Gastroesophageal sphincter (tissue), 4 donors: ENCODE measurements around the gene SSB. TPM values are rescaled to one million over a fixed set of nuclear protein-coding genes. Genes with fewer than 3 reads are reported as not detected.
A peak's percentile ranks its signal among the peaks of the same experiment; 100 is the strongest.

ENCODE experiments used
- ATAC-seq: fragments of 150-250 bp; one replicate; pipeline ENCODE4 v1.9.1; 2016; ENCODE audit warnings: mild to moderate bottlenecking, moderate library complexity
- H3K27ac ChIP-seq, 4 donors: fragments of 200-600 bp; sonication (generic) in 3 of 4; 1 replicate in 3 of 4; 2 replicates in 1 of 4; pipeline ENCODE4 v1.5.1; 2016 to 2019
- H3K27me3 ChIP-seq: fragments of 200-600 bp; sonication (generic); one replicate; pipeline ENCODE4 v1.5.1; 2019
- H3K36me3 ChIP-seq, 2 donors: fragments of 200-600 bp; sonication (generic); one replicate each; pipeline ENCODE4 v1.5.1; 2019; ENCODE audit warnings: control low read depth in 1 of 2
- H3K4me1 ChIP-seq, 3 donors: fragments of 200-600 bp; sonication (generic); 1 replicate in 2 of 3; 2 replicates in 1 of 3; pipeline ENCODE4 v1.5.1; 2016 to 2019; ENCODE audit warnings: control low read depth in 2 of 3
- H3K4me3 ChIP-seq, 2 donors: fragments of 200-600 bp; sonication (generic); one replicate each; pipeline ENCODE4 v1.5.1; 2019; ENCODE audit warnings: mild to moderate bottlenecking in 1 of 2, moderate library complexity in 1 of 2
- H3K9me3 ChIP-seq, 3 donors: fragments of 200-600 bp; sonication (generic); one replicate each; pipeline ENCODE4 v1.5.1; 2017 to 2019; ENCODE audit warnings: control low read depth in 2 of 3
- EP300 ChIP-seq: sonication (generic); formaldehyde crosslinking; IDR thresholded peaks from one replicate; pipeline ENCODE4 v1.6.1; 2017; ENCODE audit warnings: antibody characterized with exemption, mild to moderate bottlenecking
- POLR2A ChIP-seq, 2 donors: fragments of 450-650 bp; IDR thresholded peaks; one replicate each; pipeline ENCODE4 v1.6.1; 2017; ENCODE audit warnings: antibody characterized with exemption in 2 of 2, mild to moderate bottlenecking in 2 of 2, moderate library complexity in 1 of 2
- POLR2AphosphoS5 ChIP-seq: sonication (generic); formaldehyde crosslinking; IDR thresholded peaks from one replicate; pipeline ENCODE4 v1.6.1; 2017; ENCODE audit warnings: antibody characterized with exemption
- WGBS, 2 donors: methylation state at CpG; one replicate each; pipeline ENCODE4 v1.1.5; 2018; ENCODE audit warnings: low coverage in 1 of 2; 5-methylcytosine and 5-hydroxymethylcytosine counted together
- total RNA-seq, 4 donors: library from RNA; depleted of rRNA; stranded (reverse); fragments of >200 nt; gene quantifications; one replicate each; pipeline ENCODE4 v1.1.0, GENCODE V29; 2016
- TF ChIP-seq, protein P1 (sequence below), 4 experiments: fragments of 200-600 bp in 2 of 4; fragments of 450-650 bp in 2 of 4; sonication (generic) in 1 of 4; IDR thresholded peaks; one replicate each; pipeline ENCODE4 v1.5.1; 2017 to 2019; ENCODE audit warnings: antibody characterized with exemption in 4 of 4, mild to moderate bottlenecking in 2 of 4, moderate library complexity in 2 of 4

Gene SSB
- 100 to 1,000 TPM in 1 of 4 donors, 10 to 100 TPM in 3; 60.6 to 102 (median 78.3) TPM for total RNA-seq

DNA sequence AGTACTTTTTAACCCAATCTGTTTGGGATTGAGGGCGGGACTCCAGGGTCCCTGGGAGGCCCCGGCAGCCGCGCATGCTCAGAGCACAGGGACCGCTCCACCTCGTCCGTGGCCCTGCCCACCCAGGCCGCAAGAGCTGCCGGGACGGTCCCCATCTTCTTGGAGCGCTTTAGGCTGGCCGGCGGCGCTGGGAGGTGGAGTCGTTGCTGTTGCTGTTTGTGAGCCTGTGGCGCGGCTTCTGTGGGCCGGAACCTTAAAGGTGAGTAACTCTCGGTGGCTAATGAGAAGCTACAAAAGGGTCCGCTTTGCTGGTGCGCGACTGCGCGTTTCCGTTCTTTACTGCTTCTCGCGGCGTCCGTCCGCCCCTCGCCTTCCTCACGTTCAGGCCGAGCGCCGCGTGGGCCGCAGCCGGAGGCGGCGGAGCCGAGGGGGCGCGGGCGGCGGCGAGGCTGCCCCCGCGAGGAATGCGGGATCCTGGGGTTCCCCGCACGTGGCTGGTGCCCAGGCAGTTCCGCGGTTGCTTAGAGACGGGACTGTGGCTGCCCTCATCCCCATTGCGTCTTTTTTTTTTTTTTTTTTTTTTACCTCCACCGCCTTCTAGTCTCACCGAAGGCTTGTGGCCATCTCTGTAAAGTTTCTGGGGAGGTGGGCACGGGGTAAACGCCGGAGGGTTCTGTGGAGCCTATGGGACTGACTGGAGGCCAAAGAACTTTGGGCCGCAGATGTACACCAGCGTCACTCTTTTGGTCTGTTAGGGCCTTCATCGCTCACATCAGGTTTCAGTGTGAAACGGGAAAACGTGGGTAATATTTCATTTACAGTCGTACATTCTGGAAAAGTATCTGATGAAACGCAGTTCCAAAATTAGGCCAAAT lies at the start of gene SSB:
SSB (plus strand) TSS at position 154 of the 875 bp plus-strand sequence. CDS start 2,090 bp downstream, outside the sequence.
- WGBS, 2 donors = 0% methylated on average over 4 to 10 of the region's 67 CpGs

DNA sequence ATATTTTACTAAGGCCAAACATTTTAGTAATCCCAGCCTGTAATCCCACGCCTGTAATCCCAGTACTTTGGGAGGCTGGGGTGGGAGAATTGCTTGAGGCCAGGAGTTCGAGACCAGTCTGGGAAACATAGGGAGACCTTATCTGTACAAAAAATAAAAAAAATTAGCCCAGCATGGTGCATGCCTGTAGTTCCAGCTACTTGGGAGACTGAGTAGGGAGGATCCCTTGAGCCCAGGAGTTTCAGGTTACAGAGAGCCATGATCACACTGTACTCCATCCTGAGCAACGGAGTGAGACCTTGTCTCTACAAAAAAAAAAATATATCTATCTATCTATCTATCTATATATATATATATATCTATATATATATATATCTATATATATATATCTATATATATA lies 45.9 kb upstream of the SSB start:
- Histone ChIP-seq H3K27me3 (no peaks in the 10 kb centered on the region), H3K36me3 (peaks cover 0 to 17% of the 10 kb centered on the region in 2 donors), H3K9me3 (no peaks in the 10 kb centered on the region), H3K27ac (no peak overlapping the region), H3K4me3 (no peak overlapping the region), H3K4me1 (no peaks in the 10 kb centered on the region)
- no peak for TF ChIP-seq POLR2AphosphoS5
- no peak for TF ChIP-seq EP300
- no peak for TF ChIP-seq POLR2A (IDR thresholded peaks at IDR 0.05)
- TF ChIP-seq, protein P1, sequence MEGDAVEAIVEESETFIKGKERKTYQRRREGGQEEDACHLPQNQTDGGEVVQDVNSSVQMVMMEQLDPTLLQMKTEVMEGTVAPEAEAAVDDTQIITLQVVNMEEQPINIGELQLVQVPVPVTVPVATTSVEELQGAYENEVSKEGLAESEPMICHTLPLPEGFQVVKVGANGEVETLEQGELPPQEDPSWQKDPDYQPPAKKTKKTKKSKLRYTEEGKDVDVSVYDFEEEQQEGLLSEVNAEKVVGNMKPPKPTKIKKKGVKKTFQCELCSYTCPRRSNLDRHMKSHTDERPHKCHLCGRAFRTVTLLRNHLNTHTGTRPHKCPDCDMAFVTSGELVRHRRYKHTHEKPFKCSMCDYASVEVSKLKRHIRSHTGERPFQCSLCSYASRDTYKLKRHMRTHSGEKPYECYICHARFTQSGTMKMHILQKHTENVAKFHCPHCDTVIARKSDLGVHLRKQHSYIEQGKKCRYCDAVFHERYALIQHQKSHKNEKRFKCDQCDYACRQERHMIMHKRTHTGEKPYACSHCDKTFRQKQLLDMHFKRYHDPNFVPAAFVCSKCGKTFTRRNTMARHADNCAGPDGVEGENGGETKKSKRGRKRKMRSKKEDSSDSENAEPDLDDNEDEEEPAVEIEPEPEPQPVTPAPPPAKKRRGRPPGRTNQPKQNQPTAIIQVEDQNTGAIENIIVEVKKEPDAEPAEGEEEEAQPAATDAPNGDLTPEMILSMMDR (IDR thresholded peaks at IDR 0.05) = no peak
- WGBS, 2 donors = 55 to 90% methylated on average over 1 to 2 of the region's 3 CpGs
- ATAC-seq = no peak

More for the DNA sequence above, at the start of gene SSB:
- no peaks in the 10 kb centered on the region for H3K9me3 ChIP-seq
- H3K4me1 ChIP-seq = peaks cover 0 to 38% (median 0%) of the 10 kb centered on the region in 3 donors
- peaks cover 0 to 27% of the 10 kb centered on the region in 2 donors for H3K36me3 ChIP-seq
- H3K27ac ChIP-seq = peak within 1 kb of the TSS; percentile 72 to 90 (median 89)
- H3K4me3 ChIP-seq = peak within 1 kb of the TSS; percentile 89 to 99
- no peaks in the 10 kb centered on the region for H3K27me3 ChIP-seq
- TF ChIP-seq POLR2AphosphoS5 = peak; percentile 86
- no peak for TF ChIP-seq EP300
- TF ChIP-seq, protein P1 (IDR thresholded peaks at IDR 0.05) = peak in 1 of 4 experiments; percentile 14
- TF ChIP-seq POLR2A (IDR thresholded peaks at IDR 0.05) = peak; percentile 60 to 63
- peak; percentile 99 for ATAC-seq

DNA sequence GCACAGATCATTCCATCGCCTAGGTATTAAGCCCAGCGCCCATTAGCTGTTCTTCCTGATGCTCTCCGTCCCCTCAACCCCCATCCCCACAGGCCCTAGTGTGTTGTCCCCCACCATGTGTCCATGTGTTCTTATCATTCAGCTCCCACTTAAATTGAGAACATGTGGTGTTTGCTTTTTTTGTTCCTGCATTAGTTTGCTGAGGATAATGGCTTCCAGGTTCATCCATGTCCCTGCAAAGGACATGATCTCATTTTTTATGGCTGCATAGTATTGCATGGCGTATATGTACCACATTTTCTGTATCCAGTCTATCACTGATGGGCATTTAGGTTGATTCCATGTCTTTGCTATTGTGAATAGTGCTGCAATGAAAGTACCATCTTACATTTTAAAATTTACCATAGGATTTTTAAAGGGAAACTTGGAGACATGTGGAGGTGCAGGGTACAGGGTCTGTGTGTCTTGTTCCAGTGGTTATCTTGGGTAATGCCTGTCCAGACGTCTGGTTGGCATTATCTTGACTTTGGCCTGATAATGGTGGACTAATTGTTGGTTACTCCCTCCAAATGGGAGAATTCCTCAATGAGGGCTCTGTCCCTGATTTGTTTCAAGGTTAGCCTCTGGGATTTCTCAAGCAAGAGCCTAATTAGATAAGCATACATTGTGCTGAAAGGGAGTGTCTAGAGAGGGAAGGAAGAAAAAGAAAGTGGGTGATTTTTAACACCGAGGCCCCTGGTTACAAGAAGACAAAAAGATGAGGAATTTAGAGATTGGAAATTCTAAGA lies 43.4 kb upstream of the SSB start:
- TF ChIP-seq, protein P1 (IDR thresholded peaks at IDR 0.05) = no peak
- TF ChIP-seq POLR2AphosphoS5 = no peak
- no peak for TF ChIP-seq EP300
- TF ChIP-seq POLR2A (IDR thresholded peaks at IDR 0.05) = no peak
- Histone ChIP-seq H3K27ac (no peak overlapping the region), H3K4me3 (no peak overlapping the region), H3K4me1 (no peaks in the 10 kb centered on the region), H3K36me3 (no peaks in the 10 kb centered on the region), H3K9me3 (no peaks in the 10 kb centered on the region), H3K27me3 (no peaks in the 10 kb centered on the region)
- no peak for ATAC-seq
- WGBS, 2 donors = 74 to 77% methylated on average over 3 to 6 of the region's 6 CpGs

DNA sequence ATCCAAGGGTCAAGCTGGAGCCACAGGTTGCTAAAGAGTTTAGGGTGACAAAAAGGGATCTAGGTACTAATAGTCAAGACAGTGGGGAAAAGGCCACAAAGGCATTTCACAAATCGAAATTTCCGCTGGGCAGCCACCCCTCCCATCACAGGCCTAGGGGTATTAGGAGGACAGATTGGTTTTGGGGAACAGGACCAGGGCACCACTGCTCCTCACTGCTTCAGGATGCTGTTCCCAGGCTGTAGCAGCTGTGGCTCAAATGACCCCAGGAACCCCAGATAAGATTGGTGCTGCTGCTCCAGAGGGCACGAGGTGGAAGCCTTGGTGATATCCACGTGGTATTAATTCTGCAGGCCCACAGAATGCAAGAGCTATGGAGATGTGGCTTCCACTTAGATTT lies 42.3 kb upstream of the SSB start:
- no peak overlapping the region for H3K27ac ChIP-seq
- WGBS, 2 donors = 93 to 100% methylated on average over 2 of the region's 4 CpGs
- TF ChIP-seq POLR2A (IDR thresholded peaks at IDR 0.05) (no peak), EP300 (no peak), POLR2AphosphoS5 (no peak)
- TF ChIP-seq, protein P1 (IDR thresholded peaks at IDR 0.05) = no peak
- no peaks in the 10 kb centered on the region for H3K4me1 ChIP-seq
- ATAC-seq = no peak
- no peaks in the 10 kb centered on the region for H3K27me3 ChIP-seq
- no peaks in the 10 kb centered on the region for H3K36me3 ChIP-seq
- no peak overlapping the region for H3K4me3 ChIP-seq
- no peaks in the 10 kb centered on the region for H3K9me3 ChIP-seq
